Chondrocyte (in vitro differentiated cells): ENCODE measurements around the gene KIAA1549. TPM values are rescaled to one million over a fixed set of nuclear protein-coding genes. Genes with fewer than 3 reads are reported as not detected.

Experiments used
- DNase-seq: peaks from one replicate; pipeline ENCODE4 v3.0.0; 2021; ENCODE audit warnings: mixed read lengths, low spot score
- H3K27ac Mint-ChIP-seq: one replicate; pipeline ENCODE4 v1.8.0; 2021; ENCODE audit warnings: mild to moderate bottlenecking, moderate library complexity, mixed read lengths; ENCODE audit not compliant: unreplicated experiment
- H3K27me3 Mint-ChIP-seq: 2 replicates; pipeline ENCODE4 v1.8.0; 2021; ENCODE audit warnings: low read depth, mixed read lengths
- H3K36me3 Mint-ChIP-seq: 2 replicates; pipeline ENCODE4 v1.8.0; 2021; ENCODE audit warnings: low read depth, mixed read lengths
- H3K4me1 Mint-ChIP-seq: 2 replicates; pipeline ENCODE4 v1.8.0; 2021; ENCODE audit warnings: low read depth, mild to moderate bottlenecking, mixed read lengths
- H3K4me3 Mint-ChIP-seq: one replicate; pipeline ENCODE4 v1.8.0; 2021; ENCODE audit warnings: mild to moderate bottlenecking, moderate library complexity, mixed read lengths; ENCODE audit not compliant: unreplicated experiment
- H3K9me3 Mint-ChIP-seq: 2 replicates; pipeline ENCODE4 v1.8.0; 2021; ENCODE audit warnings: low read depth, mixed read lengths
- total RNA-seq: library from RNA; stranded (reverse); gene quantifications from 3 replicates; pipeline ENCODE4 v1.2.1, GENCODE V29; 2021
- TF ChIP-seq, protein P1 (sequence below): fragments of 200-600 bp; sonication (generic); IDR thresholded peaks from 2 replicates; pipeline ENCODE4 v1.5.0; 2021; ENCODE audit warnings: antibody characterized with exemption, mild to moderate bottlenecking, moderate library complexity

Gene KIAA1549
- total RNA-seq, 1 donor from 2014 or later: 9.2 TPM

DNA sequence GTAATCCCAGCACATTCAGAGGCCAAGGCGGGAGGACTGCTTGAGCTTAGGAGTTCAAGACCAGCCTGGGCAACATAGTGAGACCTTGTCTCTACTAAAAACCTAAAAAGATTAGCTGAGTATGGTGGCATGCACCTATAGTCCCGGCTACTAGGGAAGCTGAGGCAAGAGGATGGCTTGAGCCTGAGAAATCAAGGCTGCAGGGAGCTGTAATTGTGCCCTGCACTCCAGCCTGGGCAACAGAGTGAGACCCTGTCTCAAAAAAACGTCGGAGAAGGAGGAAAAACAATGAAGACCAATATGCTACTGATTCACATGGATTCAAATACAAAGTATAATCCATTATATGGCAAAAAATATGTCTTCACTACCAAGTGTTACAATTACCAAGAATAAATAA lies 41.1 kb upstream of the KIAA1549 start:
- DNase-seq: no peak
- H3K27me3 Mint-ChIP-seq: no peaks in the 10 kb centered on the region
- peak overlapping the region; percentile 77 for H3K27ac Mint-ChIP-seq
- peaks cover 2% of the 10 kb centered on the region for H3K36me3 Mint-ChIP-seq
- no peaks in the 10 kb centered on the region for H3K9me3 Mint-ChIP-seq
- peaks cover 30% of the 10 kb centered on the region for H3K4me1 Mint-ChIP-seq
- no peak overlapping the region for H3K4me3 Mint-ChIP-seq
- TF ChIP-seq, protein P1, sequence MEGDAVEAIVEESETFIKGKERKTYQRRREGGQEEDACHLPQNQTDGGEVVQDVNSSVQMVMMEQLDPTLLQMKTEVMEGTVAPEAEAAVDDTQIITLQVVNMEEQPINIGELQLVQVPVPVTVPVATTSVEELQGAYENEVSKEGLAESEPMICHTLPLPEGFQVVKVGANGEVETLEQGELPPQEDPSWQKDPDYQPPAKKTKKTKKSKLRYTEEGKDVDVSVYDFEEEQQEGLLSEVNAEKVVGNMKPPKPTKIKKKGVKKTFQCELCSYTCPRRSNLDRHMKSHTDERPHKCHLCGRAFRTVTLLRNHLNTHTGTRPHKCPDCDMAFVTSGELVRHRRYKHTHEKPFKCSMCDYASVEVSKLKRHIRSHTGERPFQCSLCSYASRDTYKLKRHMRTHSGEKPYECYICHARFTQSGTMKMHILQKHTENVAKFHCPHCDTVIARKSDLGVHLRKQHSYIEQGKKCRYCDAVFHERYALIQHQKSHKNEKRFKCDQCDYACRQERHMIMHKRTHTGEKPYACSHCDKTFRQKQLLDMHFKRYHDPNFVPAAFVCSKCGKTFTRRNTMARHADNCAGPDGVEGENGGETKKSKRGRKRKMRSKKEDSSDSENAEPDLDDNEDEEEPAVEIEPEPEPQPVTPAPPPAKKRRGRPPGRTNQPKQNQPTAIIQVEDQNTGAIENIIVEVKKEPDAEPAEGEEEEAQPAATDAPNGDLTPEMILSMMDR: no peak

GRCh38 chr7:139018910-139019309 lies 37.7 kb upstream of the KIAA1549 start:
- DNase-seq: no peak
- Mint-ChIP-seq H3K9me3 (no peaks in the 10 kb centered on the region), H3K4me1 (peaks cover 31% of the 10 kb centered on the region), H3K27ac (no peak overlapping the region), H3K27me3 (peaks cover 2% of the 10 kb centered on the region), H3K36me3 (no peaks in the 10 kb centered on the region), H3K4me3 (no peak overlapping the region)
- TF ChIP-seq, protein P1: no peak

- peaks cover 4% of the 10 kb centered on the region for H3K27me3 Mint-ChIP-seq
- peaks cover 2% of the 10 kb centered on the region for H3K36me3 Mint-ChIP-seq
- H3K27ac Mint-ChIP-seq: peak overlapping the region; percentile 10
- TF ChIP-seq, protein P1: peak; percentile 88
- no peak overlapping the region for H3K4me3 Mint-ChIP-seq
- H3K4me1 Mint-ChIP-seq: peaks cover 12% of the 10 kb centered on the region
- H3K9me3 Mint-ChIP-seq: no peaks in the 10 kb centered on the region
- DNase-seq: no peak
These were observed 35.8 kb upstream of the KIAA1549 start for GRCh38 chr7:139016931-139017511.

DNA sequence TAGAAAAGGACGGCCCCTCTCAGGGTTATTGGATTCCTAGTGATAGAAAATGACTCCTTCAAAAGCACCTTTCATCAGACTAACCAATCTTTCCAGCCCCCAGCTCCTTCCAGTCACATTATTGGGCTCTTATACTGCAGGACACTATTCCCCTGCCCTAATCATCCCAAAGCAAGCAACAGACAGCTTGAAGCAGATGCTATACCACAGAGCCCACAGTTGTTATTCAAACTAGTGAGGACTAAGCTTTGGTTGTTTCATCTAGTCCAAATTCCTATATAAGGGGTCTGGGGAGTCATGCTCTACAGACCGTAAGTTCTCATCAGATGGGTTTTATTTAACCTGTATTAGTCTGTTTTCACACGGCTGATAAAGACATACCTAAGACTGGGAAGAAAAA lies 30.2 kb upstream of the KIAA1549 start:
- Mint-ChIP-seq H3K4me3 (no peak overlapping the region), H3K36me3 (peaks cover 2% of the 10 kb centered on the region), H3K27ac (no peak overlapping the region), H3K4me1 (no peaks in the 10 kb centered on the region), H3K27me3 (peaks cover 4% of the 10 kb centered on the region), H3K9me3 (no peaks in the 10 kb centered on the region)
- TF ChIP-seq, protein P1: no peak
- DNase-seq: no peak

- H3K27ac Mint-ChIP-seq: no peak overlapping the region
- no peaks in the 10 kb centered on the region for H3K4me1 Mint-ChIP-seq
- no peak for DNase-seq
- no peak overlapping the region for H3K4me3 Mint-ChIP-seq
- peaks cover 2% of the 10 kb centered on the region for H3K36me3 Mint-ChIP-seq
- H3K27me3 Mint-ChIP-seq: peaks cover 2% of the 10 kb centered on the region
- peaks cover 18% of the 10 kb centered on the region for H3K9me3 Mint-ChIP-seq
- TF ChIP-seq, protein P1: no peak
These were observed 23.3 kb upstream of the KIAA1549 start for GRCh38 chr7:139004321-139005090.
